NCI-H524 (cell line): ENCODE results near the gene EME2.
A peak's percentile ranks its signal among the peaks of the same experiment; 100 is the strongest.

ENCODE experiments used
- DNase-seq, 2 experiments: peaks; one replicate each; lab custom pipeline; 2025; lab: John Stamatoyannopoulos, UW

The EME2 gene

GRCh38 chr16:1818873-1819525 is 46.4 kb downstream of the EME2 start:
- DNase-seq: no peak

GRCh38 chr16:1819611-1820010 is 47.0 kb downstream of the EME2 start:
- DNase-seq: no peak

DNA sequence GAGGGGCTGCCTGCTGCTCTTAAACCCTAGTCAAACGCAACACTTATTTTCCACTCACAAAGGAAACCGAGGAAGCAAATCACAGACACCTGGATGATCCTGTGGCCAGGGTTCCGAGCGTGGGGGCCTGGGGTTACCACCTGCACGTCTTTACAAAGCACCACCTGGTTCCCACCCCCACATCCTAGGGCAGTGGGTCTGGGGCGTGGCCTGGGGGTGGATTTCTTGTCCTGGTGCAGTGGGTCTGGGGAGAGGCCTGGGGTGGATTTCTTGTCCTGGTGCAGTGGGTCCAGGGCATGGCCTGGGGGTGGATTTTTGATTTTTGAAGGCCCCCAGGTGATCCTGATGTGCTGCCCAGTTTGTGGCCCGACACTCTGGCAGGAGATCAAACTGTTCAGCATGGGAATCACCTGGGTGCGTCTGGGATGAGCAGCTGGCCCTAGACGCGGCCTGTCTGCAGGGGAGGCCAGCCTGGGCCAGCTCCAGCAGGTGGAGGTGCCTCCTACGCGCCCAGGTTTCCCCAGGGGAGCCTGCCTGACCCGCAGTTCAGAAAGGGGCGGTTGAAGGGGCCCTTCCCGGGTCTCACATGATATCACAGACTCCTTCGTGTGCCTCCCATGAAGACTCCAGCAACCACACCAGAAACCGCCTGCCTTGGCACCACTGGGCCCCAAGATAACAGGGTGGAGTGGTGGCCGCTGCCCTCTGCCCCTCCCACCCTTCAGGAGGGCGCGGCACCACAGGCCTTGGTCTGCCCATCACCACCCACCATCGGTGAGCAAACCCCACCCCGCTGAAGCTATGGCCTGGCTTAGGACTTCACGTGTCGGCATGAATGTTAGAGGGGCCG is 47.7 kb downstream of the EME2 start:
- no peak for DNase-seq

- no peak for DNase-seq
Measured at GRCh38 chr16:1820946-1821290, 48.3 kb downstream of the EME2 start.

DNA sequence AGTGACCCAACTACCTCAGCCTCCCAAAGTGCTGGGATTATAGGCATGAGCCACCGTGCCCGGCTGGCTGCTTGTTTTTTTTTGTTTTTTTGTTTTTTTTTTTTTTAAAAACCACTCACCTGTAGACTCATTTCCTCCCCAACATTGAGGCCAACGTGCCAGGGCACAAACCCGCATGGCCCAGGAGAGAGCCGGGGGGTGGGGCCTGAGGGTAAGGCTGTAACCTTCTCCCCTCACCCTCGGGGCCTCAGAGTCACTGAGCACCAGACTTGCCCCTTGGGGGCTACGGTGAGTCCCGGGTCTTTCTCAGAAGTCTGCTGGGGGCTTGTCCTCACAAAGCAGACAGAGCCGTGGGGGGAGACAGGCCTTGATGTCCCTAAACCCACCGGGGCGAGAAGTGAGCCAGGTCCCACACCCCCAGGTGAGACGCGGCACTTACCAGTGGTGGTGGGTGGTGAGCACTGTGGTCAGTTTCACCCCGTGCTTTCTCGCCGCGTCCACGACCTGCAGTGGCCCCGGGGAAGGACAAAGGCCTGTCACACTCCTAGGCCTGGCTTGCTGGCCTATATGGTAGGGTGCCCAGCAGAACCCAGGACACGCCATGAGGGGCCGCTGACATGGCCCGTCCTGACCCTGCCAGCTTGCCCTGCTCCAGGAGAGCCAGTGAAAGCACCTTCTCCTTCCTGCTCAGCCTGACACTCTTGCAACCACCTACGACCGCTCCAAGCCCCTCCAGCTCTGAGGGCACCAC is 49.4 kb downstream of the EME2 start:
- DNase-seq: no peak

GRCh38 chr16:1822801-1823200 is 50.2 kb downstream of the EME2 start:
- DNase-seq: no peak

- peak in 1 of 2 experiments; percentile 55 for DNase-seq
Measured at GRCh38 chr16:1823821-1824220, 51.2 kb downstream of the EME2 start.

GRCh38 chr16:1825381-1825863 is 52.8 kb downstream of the EME2 start:
- no peak for DNase-seq
